HG03025 (cell line): Measurements from ENCODE around the gene OGDH.
"Not testable (repeated sequence)": the region's sequence is repeated elsewhere in the genome, so short reads cannot be mapped to it uniquely, and the experiment has no call there.

ENCODE experiments used
- ATAC-seq: cut with Tn5 transposase; IDR thresholded peaks from one replicate; pipeline ENCODE4 v1.9.1; 2021; ENCODE audit warnings: mild to moderate bottlenecking, moderate library complexity; ENCODE audit not compliant: unreplicated experiment, low FRiP score

OGDH gene

DNA sequence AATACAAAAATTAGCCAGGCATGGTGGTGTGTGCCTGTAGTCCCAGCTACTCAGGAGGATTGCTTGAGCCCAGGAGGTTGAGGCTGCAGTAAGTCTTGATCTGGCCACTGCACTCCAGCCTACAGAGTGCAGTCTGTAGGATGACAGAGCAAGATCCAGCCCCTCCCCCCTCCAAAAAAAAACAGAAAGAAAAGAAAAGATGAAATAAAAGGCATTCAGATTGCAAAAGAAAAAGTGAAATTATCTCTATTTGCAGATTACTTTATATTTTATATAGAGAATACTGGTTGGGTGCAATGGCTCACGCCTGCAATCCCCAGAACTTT lies 121.5 kb downstream of the OGDH start:
- ATAC-seq: no peak

DNA sequence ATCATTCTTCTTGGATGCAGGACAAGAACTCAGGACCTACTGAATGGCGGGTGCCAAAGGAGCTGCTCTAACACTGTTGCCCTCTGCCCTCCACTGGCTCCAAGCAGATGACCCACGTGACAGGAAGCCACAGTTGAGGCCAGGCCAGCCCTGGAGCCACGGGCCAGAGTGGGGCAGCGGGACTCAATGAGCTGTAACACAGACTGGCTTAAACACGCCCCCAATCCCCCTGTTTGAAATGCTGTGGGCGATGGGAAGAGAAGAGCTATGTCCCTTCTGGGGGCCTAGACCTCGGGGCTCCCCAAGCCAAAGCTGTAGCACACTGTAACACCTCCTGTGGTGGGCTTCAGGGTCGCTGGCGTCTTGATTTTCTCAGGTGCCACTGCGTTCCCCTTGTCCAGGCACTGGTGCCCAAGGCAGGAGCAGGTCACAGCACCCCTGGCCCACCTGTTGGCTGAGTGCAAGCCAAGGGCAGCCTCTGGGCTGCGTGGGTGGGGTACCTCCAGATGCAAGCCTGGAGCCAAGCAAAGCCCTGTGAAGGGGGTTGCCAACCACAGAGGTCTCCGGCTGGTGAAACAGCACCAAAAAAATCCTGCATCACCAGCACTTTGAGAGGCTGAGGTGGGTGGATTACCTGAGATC lies 123.6 kb downstream of the OGDH start:
- no peak for ATAC-seq

DNA sequence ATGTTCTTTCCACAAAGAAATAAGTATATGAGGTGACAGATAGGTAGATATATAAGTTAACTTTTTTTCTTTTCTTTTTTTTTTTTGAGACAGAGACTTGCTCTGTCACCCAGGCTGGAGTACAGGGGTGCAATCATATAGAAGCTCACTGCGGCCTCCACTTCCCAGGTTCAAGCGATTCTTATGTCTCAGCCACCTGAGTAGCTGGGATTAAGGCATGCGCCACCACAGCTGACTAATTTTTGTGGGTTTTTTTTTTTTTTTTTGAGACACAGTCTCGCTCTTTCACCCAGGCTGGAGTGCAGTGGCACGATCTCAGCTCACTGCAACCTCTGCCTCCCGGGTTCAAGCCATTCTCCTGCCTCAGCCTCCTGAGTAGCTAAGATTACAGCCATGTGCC lies 126.5 kb downstream of the OGDH start:
- ATAC-seq: not testable (repeated sequence)

DNA sequence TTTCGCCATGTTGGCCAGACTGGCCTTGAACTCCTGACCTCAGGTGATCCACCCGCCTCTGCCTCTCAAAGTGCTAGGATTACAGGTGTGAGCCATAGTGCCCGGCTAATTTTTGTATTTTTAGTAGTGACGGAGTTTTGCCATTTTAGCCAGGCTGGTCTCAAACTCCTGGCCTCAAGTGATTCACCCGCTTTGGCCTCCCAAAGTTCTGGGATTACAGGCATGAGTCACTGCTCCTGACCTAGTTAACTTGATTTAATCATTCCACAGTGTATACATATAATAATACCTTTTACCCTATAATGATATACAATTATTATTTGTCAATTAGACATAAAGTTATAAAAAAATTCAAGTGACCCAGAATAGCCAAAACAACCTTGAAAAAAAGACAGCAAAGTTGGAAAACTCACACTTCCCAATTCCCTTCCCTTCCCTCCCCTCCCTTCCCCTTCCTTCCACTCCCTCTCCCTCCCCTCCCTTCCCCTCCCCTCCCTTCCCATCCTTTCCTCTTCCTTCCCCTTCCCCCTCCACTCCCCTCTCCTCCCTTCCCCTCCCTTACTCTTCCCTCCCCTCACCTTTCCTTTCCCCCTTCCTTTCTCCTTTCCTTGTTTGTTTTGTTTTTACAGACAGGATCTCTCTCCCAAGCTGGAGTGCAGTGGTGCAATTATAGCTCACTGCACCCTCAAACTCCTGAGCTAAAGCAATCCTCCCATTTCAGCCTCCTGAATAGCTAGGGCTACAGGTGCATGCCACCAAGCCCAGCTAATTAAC lies 127.5 kb downstream of the OGDH start:
- no peak for ATAC-seq

DNA sequence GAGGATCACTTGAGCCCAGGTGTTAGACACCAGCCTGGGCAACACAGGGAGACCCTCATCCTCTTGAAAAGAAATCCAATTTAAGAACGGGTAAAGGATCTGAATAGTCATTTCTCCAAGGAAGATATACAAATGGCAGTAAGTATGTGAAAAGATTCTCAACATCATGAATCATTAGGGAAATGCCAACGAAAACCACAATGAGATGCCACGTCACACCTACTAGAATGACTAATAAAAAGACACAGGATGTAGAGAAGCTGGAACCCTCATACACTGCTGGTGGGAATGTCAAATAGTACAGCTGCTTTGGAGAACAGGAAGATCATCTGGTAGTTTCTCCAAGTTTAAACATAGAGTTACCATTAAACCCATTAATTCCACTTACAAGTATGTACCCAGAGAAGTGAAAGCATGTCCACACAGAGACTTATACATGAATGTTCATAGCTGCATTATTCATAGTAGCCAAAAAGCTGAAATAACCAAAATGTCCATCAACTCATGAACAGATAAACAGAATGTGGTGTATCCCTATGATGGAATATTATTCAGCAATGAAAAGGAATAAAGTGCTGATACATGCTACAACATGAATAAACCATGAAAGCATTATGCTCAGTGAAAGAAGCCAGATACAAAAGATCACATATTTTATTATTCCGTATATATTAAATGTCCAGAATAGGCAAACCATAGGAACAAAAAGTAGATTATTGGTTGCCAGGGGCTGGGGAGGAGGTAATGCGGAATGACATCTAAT lies 129.2 kb downstream of the OGDH start:
- no peak for ATAC-seq

DNA sequence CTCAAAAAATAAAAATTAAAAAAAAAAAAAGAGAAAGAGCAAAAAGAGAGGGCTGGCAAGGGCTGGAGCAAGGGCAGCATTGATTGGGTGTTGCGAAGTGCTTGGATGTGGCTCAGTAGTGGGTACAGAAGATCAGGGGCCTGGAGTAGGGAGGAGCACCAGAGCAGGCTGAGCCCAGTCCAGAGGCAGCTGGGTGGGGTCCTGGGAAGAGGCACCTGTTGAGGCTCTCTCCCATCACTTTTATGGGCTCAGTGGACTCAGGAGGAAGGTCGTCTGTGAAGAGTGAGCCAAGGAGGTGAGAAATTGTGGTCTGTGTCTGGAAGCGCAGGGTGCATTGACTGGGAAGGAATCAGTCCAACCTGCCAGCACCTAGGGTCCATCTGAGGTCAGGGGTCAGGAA lies 130.5 kb downstream of the OGDH start:
- ATAC-seq: no peak

DNA sequence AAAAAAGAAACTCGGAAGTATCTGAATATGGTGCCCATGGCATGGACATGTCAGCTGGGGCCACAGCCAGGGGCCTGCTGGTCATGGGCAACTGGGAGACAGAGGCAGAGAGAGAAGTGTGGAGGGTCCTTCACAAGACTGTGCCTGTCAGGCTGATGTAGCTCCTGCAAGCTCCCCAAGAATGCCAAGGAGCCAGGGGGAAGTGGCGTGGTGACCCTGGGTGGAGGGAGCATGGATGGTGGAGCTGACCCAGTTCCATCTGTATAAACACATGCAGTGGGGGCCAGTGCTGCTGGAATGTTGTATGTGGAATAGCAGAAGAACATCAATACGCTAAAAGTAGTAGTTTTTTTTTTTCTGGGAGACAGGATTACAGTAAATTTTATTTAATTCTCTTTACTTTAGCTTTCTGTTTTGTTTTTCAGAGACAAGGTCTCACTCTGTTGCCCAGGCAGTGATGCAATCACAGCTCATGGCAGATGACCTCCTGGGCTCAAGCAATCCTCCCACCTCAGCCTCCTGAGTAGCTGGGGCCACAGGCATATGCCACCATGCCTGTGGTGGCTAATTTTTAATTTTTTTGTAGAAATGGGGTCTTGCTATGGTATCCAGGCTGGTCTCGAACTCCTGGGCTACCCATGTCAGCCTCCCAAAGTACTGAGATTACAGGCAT lies 131.8 kb downstream of the OGDH start:
- no peak for ATAC-seq

DNA sequence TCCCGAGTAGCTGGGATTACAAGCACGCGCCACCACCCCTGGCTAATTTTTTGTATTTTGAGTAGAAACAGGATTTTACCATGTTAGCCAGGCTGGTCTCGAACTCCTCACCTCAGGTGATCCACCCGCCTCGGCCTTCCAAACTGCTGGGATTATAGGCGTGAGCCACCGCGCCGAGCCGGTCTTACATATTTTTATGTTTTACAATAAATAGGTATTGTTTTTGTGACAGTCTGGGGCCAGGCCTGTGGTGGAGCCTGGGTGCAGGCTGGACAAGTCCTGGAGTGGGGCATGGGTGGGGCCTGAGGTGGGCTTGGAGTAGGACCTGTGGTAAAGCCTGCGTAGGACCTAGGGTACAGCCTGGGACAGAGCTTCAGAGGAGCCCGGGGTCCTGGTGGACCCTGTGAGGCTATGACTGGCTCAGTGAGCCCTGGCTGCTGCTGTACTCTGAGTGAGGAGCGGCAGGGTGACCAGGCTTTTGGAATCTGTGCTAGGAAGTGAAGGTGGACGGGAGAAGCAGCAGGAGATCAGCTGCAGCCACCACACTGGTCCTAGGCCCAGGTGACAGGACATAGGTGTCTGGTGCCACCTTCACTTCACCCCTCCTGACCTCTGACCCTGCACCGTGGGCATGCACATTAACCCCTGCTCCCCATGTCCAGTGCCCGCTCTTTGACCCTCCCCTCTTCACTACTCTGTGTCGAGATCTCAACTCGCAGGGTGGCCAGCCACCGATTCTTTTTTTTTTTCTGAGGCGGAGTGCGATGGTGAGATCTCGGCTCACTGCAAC lies 132.6 kb downstream of the OGDH start:
- no peak for ATAC-seq

DNA sequence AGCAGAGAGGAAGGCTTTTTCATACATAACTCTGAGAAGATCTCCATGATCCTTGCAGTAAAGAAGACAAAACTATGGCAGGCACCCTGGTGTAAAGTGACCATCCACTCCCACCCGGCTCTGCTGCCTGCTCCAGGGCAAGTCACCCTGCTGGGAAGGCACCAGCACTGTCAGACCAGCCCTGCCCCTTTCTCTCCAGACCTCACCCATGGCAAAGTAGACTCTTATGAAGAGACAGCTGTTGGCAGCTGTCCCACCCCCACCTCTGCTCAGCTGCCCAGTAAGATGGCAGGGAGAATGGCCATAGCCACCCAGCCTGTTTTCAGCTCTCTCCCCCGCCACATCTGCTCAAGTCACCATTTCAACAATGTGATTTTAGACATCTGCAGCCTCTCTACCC lies 133.6 kb downstream of the OGDH start:
- no peak for ATAC-seq

DNA sequence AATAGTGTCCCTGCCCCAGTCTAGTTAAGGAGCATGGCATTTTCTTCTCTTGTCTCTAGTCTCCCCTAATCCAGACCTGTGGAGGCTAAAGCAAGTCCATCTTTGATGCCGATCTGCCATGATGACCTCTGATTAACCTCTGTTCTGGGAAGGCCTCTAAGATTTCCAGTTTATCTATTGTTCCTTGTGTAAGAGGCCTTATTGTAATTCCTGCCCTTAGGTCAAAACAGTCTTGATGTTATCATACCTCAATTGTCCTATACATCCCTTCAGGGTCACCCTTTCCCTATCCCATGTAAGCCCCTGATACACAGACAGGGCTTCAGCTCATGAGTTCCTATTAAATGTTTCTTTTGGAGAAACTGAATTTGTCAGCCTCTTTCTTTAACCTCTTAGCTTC lies 137.3 kb downstream of the OGDH start:
- no peak for ATAC-seq

DNA sequence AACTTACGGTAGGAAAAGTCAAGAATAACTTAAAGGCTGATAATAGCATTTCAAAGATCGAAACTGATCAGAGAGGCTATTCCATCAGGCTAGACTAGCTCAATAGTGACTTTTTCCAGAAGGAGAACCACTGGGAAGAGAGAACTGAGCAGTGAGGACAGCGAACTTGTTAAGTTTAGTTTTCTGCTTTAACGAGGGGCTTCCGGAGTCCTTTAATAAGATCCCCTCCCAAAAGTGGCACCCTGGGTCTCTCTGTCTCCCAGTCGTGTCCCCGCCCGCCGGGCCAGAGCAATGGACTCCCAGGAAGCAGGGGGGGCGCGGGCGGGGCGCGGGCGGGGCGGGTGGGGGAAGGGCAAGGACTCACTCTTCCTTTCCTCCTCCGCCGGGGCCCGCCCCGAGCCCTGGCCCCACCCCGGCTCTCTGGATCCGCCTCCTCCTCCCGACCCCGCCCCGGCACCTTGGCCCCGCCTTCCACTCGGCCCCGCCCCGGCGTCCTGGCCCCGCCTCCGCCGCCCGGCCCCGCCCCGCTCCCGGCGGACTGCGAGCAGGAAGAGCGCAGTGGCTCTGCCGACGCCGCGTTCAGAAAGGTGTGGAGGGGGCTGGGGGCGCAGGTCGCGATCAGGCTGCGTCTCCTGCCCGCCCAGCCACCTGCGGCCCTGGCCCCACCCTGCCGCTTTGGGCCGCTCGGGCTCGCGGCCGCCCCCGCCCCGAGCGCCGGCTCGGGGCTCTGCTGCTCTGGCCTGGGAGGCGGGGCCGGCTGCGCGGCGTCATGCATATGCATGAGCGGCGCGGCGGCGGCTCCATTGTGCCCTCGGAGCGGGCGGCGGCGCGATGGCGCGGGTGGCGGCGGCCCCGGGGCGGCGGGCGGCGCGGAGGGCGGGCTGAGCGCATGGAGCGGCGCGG lies 141.9 kb downstream of the OGDH start, which contains the start of gene ZMIZ2:
ZMIZ2 (plus strand) TSS at position 803 of the 903 bp plus-strand sequence. CDS start 7,403 bp downstream, outside the sequence.
- peak; percentile 66 for ATAC-seq

DNA sequence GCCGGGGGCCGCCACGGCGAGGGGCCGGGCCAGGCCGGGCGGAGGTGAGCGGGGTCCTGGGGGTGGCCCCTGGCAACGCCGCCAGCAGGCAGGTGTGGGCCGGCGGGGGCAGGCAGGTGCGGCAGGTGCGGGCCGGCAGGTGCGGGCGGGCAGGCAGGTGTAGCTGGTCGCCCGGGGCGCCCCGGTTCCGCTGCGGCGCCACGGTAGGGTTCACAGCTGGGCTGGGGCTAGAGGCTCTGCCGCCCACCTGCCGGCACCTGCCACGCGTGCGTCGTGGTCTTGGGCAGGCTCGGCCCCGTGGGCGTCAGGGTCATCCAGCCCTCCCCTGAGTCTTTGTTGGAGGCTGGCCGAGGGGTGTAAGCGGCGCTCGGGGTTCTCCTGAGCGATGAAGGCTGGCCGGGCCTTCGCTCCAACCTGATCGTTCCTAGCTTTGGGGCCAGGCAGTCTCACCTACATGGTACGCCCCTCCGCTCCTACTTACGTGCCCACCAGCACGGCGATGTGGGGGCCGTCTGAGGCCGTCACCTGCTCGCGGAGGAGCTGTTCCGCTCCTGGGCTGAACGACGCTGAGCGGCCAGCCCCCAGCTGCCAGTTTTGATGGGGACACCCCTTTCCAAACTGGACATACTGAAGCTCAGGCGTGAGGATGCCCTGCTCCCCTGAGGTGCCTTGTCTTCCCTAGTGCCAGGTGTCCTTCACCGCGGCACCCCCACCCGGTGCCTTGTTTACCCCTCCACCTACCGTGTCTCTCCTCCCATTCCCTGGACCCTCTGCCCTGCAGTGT lies 142.7 kb downstream of the OGDH start:
- peak; percentile 6 for ATAC-seq

DNA sequence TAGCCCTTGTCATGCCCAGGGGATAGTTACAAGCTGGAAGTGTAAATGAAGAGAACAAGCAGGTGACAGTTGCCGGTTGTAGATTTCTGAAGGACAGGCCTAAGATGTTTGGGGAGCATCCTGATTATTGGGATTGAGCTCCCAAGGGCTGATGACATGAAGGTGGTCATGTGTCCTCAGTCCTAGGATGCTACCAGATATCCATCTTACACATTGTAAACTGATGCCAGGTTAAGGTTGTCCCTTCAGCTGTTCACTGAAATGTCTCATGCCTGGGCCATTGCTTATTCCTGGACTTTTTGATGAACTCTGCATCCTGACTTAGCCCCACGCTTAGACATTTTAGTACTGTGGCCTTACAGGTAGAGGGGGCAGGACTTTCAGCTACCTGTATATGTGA lies 143.6 kb downstream of the OGDH start:
- ATAC-seq: no peak

DNA sequence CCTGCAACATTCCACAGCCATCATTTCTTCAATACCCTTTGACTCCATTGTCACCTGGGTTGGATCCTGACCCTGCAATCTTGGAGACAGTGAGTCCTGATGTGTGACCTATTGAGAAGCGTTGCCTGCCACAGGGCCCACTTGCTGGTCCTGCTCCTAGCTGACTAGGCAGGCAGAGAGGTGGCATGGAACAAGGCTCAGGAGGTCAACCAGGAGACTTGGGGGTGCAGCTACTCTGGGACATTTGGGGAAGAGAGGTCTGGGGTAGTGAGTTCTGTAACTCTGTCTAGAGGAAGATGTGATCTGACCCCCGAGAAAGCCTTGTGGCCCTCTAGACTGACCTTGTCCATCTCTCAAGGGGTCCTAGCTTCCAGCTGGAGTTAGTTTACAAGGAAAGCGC lies 144.0 kb downstream of the OGDH start:
- no peak for ATAC-seq

DNA sequence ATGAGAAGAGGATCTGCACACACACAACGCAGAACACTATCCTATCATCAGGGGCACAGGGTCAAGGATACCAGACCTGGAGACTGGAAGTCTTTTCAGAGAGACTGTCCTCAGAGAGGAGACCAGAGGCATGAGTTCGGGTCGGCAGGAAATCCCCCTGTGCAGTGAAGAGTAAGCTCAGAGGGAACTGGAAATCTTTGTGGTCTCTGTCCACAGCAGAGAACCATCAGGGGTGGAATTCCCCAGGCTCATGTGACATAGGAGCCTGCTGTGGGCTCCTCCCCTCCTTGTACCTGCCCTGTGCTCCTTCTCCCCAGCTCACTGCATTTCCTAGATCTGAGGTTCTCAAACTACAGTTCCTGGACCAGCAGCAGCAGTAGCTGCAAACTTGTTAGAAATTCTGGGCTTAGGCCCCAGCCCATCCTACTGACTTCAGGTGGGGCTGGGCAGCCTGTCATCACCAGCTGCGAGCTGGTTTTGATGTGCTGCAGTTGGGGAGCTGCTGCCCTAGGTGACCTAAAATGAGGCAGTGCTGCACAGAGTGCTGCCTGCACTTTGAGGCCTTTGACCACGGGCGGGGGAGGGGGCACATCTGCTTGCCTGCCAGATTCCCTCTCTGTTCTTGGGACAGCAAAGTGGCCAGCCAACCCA lies 144.6 kb downstream of the OGDH start:
- peak; percentile 30 for ATAC-seq

DNA sequence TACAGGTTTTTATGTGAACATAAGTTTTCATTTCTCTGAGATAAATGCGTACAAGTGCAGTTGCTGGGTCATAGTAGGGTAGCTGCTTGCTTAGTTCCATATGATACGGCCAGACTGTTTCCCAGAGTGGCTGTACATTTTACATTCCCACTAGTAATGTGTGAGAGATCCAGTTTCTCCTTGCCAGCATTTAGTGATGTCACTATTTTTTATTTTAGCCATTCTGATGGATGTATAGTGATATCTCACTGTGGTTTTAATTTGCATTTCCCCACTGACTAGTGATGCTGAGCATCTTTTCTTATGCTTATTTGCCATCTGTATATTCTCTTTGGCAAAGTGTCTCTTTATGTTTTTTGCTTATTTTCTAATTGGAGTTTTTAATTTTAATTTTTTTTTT lies 146.4 kb downstream of the OGDH start:
- no peak for ATAC-seq

DNA sequence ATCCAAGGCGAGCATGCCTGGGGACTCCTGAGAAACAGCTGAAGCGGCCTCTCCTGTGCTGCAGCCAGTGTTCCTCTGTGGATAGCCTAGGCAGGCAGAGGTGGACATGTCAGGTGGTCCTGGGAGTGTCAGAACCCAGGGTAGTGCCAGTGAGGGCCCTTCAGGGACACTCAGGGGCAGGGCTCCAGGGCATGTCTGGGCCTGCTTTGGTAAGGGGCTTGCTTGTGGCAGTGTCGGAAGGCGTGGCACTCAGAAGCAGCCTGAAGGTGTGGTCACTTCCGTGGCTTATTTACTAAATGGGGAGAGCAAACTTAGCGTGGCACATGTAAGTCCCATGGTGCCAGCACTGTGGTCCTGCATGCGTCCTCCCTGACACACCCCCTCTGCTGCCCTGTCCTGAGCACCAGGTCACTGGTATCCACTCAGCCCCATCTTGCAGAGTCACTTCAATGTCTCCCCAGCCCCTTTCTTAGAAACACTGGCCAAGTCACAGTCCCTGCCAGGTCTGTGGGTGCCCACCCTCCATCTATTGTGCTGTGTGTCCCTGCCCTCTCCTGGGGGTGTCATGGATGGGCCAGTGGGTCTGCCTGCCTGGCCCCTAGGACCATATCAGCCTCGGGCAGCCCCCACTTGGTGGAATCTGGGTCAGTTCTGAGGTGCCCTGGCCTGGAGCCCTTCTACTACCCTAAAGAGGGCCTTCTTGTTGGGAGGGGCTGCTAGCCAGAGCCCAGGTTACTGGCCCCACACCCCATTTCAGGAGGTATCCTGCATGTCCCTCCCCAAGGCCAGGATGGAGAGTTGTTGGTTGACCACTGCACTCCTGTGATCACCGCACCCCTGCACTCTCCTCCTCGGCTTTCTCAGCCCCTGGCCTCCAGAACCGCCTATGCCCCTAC lies 148.6 kb downstream of the OGDH start:
- no peak for ATAC-seq
